HG03064 (cell line): ENCODE results near the gene MR1.
A peak's percentile ranks its signal among the peaks of the same experiment; 100 is the strongest.

Experiments used
- ATAC-seq: cut with Tn5 transposase; IDR thresholded peaks from one replicate; pipeline ENCODE4 v1.9.1; 2021; ENCODE audit warnings: low read depth; ENCODE audit not compliant: unreplicated experiment

MR1 gene

DNA sequence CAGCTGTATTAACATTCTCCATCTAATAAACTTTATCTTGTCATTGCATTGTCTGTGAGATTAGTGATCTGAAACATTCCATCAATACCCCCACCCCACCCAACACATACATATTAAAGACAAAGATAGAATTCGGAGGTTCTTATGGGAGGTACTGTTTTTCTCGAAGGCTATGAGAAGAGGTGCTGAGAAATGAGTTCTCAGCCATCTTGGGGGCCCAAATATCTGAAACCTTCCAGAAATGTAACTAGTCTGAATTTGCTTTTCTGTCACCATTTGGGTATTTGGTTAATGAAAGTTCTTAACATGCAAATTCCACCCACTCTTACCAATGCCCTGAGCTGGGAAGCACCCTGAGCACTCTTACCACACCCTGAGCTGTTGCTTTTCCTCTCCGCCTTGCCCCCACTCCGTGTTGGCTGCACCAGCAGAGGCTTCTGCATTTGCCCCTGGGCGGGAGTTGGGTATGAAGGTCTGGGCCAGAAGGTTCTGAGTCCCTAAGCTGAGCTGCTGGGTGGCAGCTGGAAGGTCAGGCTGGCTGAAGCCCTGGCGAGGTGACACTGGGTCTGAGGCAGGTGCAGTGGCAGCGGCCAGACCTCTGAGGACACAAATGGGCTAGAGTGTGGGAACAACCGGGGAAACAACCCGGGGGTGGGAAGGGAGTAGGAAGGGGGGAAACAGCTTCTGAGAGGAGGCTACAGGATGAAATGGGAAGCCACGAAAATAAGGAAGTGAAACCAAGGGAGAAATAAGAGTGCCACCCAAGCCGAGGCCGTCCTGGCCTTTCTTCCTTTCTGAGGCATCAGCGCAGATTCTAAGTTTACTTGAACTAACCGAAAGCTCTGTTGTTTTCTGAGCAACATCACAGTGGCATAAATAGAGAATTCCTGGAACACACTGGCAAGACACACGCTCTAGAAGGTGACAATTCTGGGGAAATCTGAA, 28.4 kb downstream of the MR1 start:
- ATAC-seq, result peak; percentile 80

DNA sequence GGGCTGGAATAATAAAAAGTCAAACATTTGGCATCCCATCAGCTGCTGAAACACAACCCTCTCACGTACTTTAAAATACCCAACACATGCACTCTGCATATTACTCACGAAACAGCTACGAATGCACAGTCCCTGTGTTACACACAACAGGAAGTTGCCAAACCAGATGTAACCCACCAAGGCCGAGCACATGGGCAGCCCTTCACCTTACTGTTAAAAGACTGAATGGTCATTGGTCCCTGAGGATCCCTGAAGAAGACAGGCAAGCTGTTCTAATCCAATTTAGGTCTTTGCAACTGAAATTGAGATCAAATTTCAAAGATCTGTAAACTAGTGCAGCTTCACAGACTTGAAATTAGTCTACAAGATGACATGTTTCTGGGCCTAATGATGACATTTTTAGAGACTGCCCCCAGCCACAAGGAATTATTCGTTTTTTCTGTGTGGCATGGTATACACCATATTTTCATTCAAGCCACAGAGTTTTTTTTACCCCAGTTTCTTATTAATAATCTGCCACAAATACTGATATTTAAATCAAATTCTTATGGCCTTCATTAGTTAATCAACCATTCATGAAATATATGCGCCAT, 29.1 kb downstream of the MR1 start:
- ATAC-seq, result peak; percentile 68

DNA sequence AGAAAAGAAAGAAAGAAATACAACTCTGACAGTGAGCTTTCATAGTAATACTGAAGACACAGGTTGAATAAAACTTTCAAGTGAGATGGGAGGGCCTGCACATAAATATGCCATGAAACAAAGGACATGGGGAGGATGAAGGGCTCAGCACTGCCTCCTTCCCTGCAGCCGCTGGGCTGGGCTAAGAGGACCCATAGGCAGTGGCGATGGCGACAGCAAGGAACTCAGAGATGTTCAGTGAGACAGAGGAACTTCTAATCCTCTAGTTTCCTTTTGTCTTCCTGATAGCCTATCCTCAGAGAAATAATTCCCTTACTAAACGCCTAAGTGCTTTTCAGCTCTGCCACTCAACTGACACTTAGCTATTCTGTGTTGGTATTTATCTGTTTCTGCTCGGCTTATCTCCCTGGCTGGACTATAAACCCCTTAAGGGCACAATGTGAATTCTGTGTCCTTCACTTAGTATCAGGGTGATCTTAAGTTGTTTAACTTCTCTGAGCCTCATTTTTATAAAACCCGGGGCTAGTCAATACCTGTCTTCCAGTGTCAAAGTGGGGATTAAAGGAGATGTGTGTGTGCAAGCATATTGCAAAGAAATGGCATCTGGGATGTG, 30.3 kb downstream of the MR1 start:
- no peak for ATAC-seq

DNA sequence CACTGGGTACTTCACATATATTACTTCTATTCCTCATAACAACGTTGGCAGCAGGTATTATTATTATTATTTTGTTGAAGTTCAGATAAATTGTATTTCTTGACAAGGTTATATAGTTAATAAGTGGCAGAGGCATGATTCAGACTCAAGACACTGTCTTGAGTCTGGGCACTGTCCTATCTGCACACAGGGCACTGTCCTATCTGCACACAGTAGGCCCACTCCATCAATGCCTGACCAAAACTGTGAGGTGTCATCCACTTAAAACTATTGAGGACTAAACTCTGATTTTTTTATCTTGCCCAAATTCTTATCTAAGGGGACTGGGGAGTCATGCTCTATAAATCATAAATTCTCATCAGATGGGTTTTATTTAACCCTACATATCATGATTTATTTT, 30.9 kb downstream of the MR1 start:
- no peak for ATAC-seq

DNA sequence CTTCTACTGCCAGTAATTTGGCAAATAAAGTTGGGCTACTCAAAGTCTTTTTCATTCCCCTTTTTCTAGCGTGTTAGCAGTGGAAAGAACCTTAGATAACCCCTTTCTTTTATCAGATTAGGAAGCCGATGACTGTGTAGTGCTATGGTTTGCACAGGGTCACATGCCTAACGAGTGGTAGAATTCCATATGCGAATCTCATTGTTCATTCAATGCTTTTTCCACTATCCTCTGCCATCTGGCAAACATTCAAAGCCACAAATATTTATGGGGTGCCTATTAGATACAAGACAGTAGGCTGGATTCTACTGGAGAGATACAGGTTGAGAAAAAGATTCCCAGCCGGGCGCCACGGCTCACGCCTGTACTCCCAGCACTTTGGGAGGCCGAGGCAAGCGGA, 39.9 kb downstream of the MR1 start:
- no peak for ATAC-seq

DNA sequence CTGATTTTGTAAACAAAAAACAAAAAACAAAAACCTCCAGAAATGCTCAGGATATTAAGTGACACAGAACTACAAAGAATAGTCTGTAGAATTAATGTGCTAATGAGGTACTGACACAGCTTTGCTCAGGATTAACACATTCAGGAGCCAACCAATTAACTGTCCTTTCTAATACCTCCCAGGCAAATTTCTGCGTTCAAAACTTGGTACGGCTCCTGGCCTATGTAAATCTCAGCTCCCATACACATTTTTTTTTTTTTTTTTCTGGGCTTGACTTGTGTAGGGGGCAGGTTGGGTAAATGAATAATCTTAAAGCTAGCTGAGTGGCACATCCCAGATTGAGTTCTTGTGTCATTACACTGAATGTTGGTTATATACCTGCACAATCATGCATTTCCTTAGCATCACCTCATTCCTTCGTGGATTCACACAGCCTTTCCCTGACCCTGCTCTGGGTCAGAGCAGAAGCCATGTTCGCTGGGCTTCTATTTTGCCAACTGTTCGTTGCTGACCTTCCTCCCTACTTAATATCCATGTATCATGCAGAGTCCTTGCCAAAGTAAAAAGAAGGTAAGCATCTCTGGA, 42.1 kb downstream of the MR1 start:
- ATAC-seq, result no peak

DNA sequence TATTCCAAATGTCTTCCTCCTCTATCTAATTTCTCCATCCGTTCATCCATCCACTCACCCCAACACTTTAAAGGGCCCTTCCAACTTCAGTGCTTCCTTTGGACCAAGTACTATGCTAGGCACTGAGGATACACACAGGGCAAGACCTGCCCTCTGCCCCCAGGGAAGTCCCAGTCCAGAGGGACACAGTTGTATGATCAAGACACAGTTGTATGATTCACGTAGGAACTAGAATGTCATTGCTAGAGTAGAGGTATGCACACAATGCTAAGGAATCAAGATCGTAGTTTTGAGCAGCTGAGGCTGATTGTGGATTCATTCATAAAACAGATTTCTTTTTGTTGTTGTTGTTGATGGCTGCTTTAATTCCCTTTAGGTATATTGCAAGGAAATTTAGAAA, 43.1 kb downstream of the MR1 start:
- ATAC-seq, result no peak

DNA sequence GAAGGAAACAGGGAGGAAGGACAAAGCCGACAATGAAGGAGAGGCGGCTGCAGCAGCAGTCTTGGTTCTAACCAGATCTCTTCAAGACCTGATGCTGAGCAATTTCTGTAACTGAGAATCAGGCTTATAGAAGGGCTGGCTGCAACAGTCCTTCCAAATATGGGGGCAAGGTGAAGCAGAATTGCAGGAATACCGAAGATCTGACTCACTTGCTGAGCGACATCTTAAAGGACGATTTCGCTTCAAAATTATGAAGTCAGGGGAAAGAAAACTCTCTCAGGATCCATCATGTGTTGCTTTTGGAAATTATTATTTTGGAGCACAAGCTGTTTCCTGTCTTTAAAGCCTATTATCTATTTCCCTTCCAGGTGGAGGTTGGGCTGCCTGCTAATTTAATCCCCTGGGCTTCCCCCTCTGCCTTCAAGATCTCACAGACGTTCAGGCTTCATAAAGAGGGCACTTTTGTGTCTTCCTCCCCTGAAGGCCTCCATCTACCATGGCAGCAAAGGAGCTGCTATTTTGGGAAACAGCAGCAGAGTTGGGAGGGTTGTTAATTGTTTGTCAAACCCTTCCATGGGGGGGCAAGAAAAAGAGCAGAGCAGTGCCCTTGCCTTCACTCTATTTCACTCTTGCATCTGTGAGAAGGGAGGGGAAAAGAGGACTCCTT, 43.9 kb downstream of the MR1 start:
- ATAC-seq, result no peak

DNA sequence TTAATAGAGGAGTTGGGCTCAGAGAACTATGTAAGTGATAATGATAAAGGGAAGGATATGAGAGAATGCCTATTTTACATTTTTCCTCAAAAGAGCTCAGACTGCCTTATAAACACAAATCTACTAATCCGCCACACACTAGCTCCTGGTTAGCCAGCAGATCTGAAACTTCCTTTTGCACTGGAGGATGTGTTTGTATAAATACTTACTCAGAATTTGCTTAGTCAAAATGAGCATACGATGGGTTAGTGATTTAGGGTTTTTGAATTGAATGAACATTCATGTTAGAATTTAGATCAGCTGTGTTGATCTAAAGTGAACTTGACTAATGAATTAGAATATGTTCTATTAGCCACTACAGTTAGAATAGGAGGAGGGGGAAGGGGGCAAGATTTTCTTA, 45.6 kb downstream of the MR1 start:
- no peak for ATAC-seq

DNA sequence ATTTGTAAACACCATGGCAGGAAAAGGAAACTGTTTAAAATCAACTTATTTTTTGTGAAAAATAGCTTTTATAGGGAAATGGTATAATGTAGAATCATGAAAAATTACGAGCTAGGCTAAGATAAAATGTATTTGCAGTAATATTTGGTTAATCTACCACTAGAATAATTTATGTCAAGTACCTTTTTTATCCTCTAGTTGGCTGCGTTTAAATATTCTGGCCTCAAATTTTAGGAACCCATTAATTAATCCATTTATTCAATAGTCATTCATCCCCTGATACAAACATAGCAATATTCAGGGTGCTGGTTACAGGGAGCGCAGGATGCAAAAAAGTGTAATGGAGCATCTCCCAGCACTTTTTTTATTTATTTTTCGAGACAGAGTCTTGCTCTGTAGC, 46.1 kb downstream of the MR1 start:
- ATAC-seq, result no peak

DNA sequence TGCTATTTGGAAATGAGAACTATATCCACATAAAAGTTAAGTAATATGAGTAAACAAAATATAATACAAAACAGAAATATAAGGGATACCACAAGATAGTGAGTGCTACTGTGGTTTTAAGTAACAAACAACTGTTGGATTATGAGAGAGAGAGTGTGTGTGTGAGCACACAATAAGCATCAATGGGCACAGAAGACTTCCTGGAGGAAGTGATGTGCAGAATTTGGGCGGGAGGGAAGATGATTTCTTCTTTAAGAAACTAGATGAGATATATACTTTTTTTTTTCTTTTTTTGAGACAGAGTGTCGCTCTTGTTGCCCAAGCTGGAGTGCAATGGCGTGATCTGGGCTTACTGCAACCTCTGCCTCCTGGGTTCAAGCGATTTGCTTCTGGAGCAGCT, 46.8 kb downstream of the MR1 start:
- no peak for ATAC-seq

DNA sequence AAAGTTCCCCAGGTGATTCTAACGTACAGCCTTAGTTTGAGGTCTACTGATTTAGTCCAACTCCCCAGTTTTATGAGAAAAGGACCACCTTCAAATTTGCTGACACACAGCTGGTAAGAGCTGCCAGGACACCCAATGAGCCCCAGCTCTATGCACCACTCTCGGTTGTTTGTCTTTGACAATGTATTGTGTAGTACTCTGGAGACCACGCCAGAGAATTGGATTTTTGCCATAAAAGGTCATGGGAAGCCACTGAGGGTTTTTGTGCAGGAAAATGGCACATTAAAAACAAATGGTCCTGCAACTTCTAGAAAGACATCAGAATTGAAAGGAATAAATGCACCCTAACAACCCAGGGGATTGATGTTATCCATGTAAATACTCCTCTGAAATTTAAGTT, 47.6 kb downstream of the MR1 start:
- ATAC-seq, result no peak

DNA sequence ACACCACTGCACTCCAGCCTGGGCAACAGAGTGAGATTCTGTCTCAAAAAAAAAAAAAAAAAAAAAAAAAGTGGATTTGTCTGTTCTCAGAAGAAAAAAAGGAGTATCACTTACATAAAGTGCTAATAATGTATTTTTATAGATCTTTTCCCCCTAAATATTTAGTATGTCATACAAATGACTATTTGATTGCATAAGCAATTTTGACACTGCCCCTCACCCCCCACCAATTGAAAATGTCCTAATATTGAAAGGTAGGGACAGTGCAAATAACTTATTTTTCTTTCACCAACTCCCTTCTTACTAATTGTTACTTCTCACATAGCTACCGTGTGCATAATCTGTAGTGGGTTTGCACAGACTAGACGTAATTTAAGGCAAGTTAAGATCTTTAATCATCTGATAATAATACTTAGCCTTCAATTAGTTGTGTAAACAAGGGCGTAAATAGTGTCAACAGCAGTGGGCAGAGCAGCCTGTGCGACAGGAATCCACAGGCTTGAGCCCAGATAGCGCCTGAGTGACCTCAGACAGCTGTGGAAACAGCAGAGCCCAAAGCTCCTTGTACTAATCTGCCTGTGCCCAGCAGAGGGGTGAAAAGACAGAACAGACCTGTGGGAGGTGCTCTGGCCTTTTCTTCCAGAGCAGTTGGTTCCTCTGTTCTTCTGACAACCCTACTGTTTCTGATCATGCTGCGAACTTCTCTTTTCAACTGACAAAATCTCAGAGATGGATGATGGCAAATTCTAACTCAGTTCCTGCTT, 50.2 kb downstream of the MR1 start:
- peak; percentile 34 for ATAC-seq

DNA sequence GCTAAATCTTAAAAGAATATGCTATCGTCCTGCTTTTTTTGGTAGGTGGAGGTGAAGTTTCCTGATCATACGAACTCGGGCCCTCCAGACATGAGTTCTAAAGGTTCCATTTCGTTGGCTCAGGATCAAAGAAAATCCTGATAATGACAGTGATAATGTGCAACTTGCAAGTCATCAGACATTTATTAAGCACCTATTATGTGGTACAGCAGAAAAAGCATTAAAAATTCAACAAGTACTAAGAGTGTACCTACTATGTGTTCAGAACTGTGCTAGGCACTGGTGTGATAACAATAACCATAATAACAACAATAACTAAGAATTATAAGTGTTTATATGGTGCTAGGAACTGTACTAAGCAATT, 50.8 kb downstream of the MR1 start:
- ATAC-seq, result no peak

DNA sequence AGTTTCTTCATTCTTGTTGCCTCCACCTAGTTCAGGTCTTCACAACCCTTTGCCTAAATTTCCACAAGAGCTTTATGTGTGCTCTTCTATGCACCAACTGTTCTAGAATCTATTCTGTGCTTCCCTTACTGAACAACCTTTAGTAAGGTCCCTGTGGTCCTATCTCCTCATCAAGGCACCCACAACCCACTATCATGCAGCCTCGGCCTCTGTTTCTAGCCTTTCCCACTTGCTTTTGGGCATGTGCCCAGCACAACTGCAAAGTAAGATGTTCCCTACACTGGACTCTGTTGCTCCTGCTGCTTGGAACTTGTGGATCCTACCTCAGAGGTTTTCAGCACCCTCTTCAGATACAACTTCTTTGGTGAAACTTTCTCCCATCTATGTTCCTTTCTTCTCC, 52.3 kb downstream of the MR1 start:
- ATAC-seq, result no peak

DNA sequence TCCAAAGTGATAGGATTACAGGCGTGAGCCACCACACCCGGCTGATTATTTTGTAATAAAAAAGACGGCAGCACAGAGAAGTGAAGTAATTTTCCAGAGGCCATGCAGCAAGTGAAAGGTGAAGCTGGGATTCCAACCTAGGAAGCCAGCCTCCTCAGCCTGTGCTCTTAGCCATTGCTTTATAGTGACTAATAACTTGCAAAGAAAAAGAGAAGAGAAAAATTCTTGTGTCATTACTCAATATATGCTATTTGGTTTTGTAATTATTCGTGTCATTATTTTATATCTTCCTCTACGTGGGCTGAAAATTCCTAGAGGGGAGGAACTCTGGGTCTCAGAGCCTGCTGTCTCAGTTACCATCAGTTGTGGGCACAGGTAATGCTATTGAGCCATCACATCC, 53.1 kb downstream of the MR1 start:
- no peak for ATAC-seq

DNA sequence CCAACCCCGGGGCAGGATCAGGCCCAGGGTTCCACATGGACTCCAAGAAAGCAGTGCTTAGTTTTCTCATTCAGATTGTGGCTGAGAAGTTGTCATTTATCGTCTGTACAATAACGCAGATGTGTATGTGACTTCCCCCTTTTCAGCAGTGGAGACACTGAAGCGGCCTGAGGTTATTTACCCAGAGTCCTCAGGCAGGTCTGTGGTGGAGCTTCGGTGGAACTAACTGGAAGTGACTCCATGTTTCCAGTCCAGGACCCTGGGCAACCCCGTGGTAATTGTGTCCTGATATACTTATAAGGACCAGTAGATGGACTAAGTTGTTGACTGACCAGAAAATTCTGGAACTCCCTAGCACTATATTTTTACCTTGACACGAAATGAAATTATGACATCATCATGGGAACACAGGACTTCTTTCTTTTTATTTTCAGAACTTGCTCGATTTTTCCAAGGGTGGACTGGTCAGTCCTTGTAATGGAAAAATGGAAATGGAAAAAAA, 53.7 kb downstream of the MR1 start:
- ATAC-seq, result no peak

DNA sequence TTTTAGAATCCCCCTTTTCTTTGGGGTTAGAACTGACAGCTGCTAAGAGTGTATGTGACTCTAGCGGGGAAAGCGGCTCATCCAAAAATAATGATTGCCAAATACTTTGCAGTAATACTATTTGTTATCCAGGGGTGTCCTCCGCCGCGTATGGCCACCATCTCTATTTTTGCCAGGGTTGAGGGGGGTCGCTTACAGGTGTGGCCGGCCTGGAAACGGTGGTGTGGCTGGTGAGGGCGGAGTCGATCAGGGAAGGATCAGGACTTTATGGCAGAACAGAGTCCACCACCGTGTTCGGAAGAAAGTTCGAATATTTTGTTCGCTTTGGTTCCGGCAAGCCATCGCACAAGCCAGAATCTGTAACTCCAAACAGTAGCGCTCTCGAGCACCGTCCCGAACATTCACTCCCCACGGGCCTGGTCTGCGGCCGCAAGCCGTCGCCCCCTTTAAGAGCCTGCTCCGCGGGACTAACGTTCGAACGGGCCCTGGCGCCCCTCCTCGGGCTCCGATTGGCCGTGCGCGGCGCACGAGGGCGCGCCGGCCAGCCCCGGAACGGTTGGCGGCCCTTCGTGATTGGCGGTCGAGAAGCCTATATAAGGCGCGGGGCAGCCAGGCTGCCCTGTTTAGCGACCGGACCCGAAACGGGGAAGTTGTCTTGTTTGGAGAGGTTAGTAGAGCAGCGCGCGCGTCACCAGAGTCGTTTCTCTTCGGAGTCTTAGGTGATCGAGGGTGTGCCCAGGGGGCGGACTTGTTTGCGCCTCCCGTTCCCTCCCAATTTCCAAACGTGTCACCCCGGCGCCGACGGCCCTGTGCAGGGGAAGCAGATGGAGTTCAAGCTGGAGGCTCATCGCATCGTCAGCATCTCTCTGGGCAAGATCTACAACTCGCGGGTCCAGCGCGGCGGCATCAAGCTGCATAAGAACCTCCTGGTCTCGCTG, 54.6 kb downstream of the MR1 start, which contains the start of gene IER5:
TSS of gene IER5 (plus strand) at position 622 of the 938 bp plus-strand sequence. CDS start at position 825, 203 bp downstream.
- ATAC-seq, result peak; percentile 57
